HG02943 (cell line): ENCODE data around the gene VAC14.

ENCODE experiments used
- ATAC-seq: cut with Tn5 transposase; IDR thresholded peaks from one replicate; pipeline ENCODE4 v1.9.1; 2021; ENCODE audit warnings: mild to moderate bottlenecking, low read depth, moderate library complexity; ENCODE audit not compliant: unreplicated experiment

The VAC14 gene

GRCh38 chr16:70696952-70697593 is 103.9 kb downstream of the VAC14 start:
- ATAC-seq, result no peak

GRCh38 chr16:70696355-70696754 is 104.6 kb downstream of the VAC14 start:
- ATAC-seq, result no peak

DNA sequence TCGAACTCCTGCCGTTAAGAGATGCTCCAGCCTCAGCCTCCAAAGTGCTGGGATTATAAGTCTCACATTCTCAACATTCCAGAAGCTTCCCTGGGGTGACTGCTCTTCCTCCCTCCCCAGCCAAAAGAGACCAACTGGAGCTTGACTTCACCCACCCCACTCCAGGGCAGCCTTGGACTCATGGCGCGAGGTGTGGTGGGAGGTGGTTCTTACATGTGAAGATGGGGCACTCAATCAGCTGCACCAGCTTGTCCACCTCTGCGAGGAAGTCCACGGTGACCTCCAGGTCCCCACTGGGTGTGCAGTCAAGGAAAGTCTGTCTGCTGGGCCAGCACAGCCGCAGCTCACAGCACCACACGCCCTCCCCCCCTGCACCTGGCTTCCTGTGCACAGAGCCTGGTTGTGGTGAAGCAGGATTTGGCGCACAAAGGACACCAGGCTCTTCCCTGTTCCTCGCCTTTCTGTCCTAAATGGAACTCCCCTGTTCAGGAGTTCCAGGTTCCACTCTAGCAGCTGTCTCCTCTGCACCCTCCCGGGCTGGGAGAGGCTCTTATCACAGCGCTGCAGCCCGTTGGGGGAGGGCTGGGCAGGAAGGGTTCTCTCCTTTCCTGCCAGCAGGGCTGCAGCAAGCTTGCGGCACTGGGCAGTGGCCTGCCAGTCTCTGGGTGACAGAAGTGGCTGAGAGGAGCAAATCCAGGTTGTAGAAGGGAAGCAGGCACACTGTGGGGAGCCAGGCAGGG is 105.5 kb downstream of the VAC14 start:
- ATAC-seq, result no peak

- ATAC-seq, result no peak
Observed at GRCh38 chr16:70694868-70695218, 106.1 kb downstream of the VAC14 start.

DNA sequence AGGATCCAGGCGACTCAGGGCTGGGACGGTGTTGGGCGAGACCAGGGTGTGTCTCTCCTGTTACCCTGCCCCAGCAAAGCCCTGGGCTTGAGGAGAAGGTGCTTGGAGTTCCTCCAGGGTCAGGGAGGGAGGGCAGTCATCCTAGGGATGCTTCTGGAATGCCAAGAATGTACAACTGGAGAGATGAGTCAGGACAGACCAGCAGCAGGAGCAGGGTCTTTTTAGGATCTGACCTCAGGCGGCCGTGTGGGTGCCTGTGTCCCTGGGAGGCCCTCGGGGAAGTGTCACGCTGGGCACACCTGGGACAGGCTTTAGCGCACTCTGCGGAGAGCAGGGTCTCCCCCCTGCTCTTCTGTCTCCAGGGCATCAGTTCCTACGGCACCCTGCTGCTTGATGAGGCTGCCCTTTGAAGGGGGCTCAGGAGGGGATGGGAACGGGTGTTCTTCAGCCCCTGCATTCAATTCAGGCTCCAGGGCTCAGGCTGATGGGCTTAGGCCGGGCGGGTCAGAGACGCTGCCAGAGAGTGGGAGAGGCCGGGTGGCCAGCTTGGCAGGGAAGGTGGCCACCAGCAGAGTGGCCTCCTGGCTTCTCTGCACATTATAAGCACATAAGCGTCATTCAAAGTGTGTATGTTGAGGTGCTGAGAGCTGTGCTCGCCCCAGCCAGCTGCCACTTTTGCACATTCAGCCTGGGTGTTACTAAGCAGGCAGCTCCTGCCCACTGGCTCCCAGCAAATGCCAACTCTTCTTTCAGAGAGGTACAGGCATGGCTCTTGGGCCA is 106.7 kb downstream of the VAC14 start:
- ATAC-seq, result no peak

- ATAC-seq, result no peak
Observed at GRCh38 chr16:70692873-70693671, 107.9 kb downstream of the VAC14 start.

DNA sequence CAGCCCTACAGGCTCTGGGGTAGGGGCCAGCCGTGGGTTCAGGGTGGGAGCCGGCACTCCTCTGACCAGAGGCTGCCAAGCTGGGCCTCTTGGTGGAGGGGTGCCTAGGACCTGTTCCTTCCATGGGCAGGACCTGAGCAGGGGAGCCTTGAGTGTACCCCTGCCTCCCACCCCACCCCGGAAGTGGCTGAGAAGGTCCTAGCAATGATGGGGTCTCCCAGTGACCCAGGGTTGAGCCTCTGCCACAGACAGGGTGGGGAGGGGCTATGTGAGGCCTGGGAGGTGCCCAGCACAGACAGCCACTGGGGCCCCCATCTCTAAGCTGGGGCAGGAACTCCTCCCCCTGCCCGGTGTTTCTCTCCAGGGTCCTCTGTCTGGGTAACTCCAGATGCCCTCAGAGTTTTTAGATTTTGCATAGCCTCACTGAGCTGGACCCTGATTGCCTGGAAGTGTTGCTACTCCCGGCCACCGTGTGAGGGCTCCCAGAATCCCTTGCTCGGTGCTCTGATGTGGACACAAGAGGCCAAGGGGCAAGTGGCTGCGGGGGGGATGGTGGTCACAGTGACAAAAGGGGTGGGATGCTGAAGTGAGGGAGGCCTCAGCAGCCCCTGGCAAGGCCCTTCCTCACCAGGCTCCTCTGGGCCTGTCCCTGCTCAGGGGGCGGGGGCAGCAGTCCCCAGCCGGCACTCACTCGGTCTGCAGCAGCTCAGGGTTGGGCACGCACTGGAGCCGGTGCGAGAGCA is 108.7 kb downstream of the VAC14 start:
- no peak for ATAC-seq

DNA sequence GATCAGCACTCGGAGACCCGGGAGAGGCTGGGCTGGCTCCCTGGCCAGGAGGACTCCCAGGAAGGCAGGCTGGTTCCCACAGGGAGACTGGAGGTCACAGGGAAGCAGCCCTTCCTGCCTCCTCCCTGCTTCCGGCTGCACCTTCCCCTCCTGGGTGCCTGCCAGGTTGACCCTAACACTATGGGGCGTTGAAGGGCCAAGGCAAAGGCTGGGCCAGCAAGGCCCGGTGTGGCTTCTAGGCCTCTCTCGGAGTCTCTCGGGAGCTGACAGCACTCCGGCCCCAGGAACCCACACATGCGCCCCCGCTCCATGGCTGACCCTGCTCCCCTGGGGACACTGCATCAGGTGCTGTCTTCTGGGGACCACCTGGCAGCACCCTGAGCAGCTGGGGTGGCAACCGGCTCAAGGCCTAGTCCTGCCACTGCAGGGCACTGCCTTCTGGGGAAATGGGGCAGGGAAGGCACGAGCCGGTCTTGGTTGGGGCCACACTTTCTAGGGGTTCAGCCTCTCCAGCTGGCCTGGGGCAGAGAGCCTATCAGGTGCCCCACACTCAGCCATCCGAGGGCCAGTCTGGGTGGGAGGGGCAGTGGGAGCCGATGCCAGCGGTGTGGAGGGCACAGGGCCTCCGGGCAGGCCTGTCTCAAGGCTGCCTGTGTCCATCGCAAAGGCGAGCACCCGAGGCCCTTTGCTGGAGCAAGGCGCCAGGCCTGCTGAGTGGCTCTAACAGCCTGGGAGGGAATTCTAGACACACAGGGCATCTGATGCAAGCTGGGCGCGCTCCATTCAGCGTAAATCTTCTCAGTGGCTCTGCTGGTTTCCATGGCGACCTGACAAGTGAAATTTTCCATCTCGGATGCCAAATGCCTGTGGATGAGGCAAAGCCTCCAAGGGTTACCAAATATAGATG is 109.5 kb downstream of the VAC14 start:
- no peak for ATAC-seq

- no peak for ATAC-seq
Observed at GRCh38 chr16:70689970-70690891, 110.7 kb downstream of the VAC14 start.

GRCh38 chr16:70689035-70689969 is 111.7 kb downstream of the VAC14 start:
- ATAC-seq, result no peak

DNA sequence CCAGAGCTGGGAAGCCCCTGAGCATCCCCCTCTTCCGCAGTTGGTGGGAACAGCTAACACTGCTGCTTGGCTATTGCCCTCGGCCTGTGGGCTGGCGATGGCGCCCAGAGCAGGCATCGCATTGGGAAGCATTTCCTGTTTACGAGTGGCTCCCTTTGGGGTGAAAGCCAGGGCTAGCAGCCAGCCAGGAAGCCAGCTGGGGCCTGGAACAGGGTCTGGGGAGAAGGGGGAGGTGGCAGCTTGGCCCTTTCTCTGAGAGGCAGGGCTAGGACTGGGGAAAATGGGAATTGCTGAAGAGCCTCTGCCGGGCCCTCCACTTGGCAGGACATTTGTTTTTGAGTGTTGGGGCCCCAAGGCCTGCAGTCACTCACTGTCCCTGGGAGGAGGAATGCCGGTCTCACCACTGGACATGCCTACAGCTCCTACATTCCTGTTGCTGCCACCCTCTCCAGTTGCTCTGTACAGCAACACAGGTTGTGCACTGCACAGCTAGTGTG is 112.7 kb downstream of the VAC14 start:
- ATAC-seq, result no peak

DNA sequence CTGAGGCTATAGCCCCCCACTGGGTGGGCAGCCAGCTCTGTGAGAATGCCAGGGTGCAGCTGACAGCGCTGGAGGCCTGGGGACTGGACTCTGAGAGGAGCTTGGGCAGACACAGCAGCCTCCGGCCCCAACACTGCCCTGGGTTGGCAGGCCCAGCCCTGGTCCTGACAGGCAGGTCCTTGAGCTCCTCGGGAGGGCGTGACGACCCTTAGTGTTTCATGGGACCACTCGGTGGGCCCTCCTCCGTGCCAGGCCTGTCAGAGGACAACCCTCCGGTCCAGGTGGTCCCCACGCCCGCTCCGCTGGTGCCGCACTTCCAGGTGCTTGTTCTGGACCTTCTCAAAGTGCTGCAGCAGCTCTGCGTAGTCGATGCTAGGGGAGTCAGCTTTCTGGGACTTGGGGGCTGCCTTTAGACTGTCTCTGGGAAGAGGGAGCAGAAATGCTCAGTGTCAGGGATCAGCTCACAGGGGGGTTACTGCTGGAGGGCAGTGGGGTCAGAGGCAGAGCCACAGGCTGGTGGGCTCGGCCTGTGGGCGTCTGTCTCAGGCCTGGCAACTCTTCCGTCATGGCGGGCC is 113.2 kb downstream of the VAC14 start:
- ATAC-seq, result no peak

- ATAC-seq, result no peak
Observed at GRCh38 chr16:70687102-70687511, 113.9 kb downstream of the VAC14 start.

DNA sequence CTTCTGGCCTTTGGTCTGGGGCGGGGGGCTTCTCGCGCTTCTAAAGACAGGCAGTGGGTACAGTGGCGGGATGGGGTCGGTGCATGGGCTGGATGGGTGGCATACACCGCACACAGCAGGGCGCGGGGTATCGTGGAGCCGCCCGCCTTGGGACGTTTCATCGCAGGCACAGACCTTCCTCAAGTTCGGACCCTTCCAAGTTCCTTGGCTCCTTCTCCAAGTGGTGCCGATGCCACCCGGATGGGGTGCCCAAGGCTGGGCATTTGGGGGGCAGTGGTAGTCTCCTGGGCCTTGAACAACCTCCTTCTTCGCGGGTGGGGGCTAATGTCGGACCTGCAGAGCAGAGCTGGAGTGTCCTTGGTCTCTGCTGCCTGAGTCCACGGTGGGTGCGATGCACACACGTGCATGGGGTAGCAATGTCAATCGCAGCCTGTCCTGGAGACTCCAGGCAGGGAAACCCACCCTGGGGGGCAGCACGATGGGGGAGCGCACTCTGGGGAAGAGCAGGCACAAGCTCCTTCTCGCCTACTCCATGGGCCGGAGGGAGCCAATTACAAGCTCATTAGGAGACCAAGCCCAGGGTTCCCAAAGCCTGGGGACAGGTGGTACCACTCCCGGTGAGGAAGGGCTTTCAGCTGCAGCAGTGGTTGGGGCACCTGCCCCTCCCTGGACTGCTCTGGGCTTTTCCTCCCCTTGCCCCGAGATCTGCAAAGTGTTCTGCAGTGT is 114.4 kb downstream of the VAC14 start:
- ATAC-seq, result no peak

DNA sequence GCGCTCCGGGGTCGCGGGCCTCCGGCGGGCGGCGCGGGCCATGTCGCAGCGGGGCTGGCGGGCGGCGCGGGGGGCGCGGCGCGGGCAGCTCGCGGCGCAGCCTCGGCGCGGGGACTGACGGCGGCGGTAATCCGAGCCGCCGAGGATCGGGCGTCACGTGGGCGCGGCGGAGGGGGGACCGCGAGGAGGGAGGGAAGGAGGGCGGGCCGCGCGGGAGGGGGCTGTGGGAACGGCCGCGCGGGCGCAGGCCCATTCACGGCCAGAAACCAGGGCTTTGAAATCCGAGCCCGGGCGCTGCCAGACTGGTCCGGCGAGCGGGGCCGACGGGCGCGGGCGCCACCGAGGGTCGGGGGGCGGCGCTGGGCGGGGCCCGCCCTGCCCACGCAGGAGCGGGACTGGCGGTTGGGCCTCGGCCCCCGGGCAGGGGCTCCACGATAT is 115.0 kb downstream of the VAC14 start, which contains the start of gene MTSS2:
Gene MTSS2, minus strand, starts transcription at position 116 of the 438 bp plus-strand sequence. CDS start 262 bp downstream, outside the sequence.
- ATAC-seq, result no peak
